HG03103 (cell line): Measurements from ENCODE around the gene TMEM255A.
A peak's percentile ranks its signal among the peaks of the same experiment; 100 is the strongest.

Experiments
- ATAC-seq: cut with Tn5 transposase; IDR thresholded peaks from one replicate; pipeline ENCODE4 v1.9.1; 2021; ENCODE audit warnings: low read depth; ENCODE audit not compliant: unreplicated experiment

TMEM255A gene

GRCh38 chrX:120308959-120309872 is 2.0 kb downstream of the TMEM255A start:
- peak; percentile 92 for ATAC-seq

DNA sequence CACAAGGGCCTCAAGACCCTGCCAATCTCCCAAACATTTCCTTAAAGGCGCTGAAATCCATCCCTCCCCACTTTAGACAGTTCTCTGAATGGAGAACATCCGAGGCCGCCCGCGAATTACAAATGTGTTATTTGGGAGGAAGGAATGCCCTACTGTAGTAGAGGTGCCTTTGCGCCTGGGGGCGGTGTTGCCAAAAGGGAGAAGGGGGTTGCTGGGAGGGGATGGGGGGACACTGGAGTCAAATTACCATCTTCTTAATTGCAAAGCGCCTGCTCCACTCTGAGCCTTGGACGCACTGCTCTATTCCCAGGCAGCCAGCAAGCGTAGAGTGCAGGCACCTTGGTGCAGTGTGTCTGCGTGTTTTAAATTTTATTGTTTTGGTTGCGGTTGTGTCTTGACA is 2.7 kb downstream of the TMEM255A start:
- no peak for ATAC-seq

- no peak for ATAC-seq
Observed at GRCh38 chrX:120306630-120307029, 4.6 kb downstream of the TMEM255A start.

- ATAC-seq, result no peak
Observed at GRCh38 chrX:120305531-120306141, 5.6 kb downstream of the TMEM255A start.

GRCh38 chrX:120304256-120304655 is 7.0 kb downstream of the TMEM255A start:
- no peak for ATAC-seq

GRCh38 chrX:120302434-120302833 is 8.8 kb downstream of the TMEM255A start:
- peak; percentile 97 for ATAC-seq

DNA sequence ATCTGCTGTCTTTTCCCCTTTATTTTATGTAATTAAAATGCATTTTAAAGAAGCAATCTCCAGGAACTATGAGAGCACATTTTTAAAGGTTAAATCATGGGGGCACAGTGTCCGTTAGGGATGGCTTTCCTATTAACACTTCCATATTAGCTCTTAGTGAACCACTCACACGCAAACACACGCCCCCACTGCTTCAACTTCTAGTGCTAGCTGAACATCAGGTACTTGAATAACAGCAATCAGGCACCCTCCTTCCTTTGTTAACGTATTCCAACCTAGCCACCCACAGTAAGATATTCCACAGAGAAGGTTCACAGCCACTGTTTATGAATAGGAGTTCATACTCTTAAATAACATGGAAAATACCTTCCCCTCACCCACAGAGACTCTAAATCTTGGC is 9.3 kb downstream of the TMEM255A start:
- no peak for ATAC-seq

GRCh38 chrX:120301497-120301896 is 9.8 kb downstream of the TMEM255A start:
- ATAC-seq, result no peak

DNA sequence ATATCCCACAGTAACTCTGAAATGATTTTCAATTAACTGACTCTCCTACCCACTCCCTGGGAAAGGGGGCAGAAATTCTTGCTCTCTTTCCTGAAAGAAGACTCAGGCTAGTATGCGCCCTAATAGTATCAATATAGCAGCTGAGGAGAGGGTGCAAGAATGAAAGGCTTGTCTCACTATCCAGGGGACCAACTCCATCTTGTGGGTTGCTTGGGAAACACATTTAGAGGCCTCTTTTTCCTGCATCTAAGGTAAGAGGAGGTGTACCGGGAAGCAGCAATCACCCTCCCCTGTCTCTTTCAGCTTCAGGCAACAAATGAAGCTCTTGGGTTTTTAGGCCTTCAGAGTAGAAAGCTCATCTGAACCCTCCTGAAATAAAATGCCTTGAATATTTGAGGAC is 11.3 kb downstream of the TMEM255A start:
- no peak for ATAC-seq

DNA sequence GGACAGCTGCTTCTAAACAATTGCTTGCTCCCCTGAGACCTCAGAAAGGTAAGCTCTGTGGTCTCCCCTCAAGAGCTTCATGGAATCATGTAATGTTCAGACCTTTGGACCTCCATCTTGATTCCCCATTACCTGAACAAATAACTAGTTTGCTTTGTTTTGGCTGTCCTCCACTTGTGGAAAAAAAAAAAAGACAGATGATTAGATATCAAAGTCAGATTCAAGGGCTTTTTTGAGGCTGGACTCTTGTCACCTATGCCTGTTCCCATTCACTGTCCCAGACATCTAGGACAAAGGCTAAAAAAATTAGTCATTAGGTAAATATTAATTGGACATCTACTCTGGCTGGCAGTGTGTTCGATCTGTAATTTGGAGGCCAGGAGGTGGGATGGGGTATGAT is 13.3 kb downstream of the TMEM255A start:
- no peak for ATAC-seq

DNA sequence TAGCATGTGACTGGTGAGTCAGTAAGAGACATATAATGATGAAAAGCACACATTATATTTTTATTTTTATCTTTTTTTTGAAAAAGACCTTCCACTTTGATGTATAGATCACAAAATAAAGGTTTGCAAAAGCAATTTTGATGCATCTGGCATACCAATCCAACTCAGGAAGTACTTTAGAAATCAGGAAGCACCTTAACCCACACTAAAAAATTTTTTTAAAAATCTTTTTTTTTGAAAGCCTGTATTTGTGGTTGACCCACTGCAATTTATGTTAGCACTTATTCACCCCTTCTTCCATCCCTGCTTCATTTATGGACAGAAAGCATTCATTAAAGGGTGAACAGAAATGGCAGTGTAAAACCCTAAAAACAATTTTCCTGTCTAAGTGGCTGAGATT is 16.6 kb downstream of the TMEM255A start:
- ATAC-seq, result no peak

GRCh38 chrX:120293015-120293414 is 18.2 kb downstream of the TMEM255A start:
- no peak for ATAC-seq

DNA sequence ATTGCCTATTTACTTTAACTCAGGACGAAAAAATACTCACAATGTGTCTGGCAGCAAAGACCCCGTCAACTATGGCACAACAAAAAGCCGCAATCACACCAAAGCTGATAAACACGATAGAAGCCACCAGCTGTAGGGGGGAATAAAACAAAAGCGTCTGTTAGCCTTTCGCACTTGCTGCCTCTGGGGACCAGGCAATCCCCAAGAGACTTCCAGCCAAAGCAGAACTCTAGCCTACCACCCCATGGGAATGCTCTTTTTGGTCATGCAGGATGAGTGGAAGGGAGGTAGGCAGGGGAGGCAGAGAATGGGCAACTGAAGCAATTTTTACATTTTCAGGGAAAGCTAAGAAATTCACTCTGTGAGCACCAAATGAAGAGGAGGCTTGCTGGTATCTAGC is 20.1 kb downstream of the TMEM255A start:
- no peak for ATAC-seq

- ATAC-seq, result no peak
Observed at GRCh38 chrX:120290107-120290506, 21.2 kb downstream of the TMEM255A start.

GRCh38 chrX:120287513-120288112 is 23.6 kb downstream of the TMEM255A start:
- ATAC-seq, result no peak

- no peak for ATAC-seq
Observed at GRCh38 chrX:120286733-120287512, 24.3 kb downstream of the TMEM255A start.

DNA sequence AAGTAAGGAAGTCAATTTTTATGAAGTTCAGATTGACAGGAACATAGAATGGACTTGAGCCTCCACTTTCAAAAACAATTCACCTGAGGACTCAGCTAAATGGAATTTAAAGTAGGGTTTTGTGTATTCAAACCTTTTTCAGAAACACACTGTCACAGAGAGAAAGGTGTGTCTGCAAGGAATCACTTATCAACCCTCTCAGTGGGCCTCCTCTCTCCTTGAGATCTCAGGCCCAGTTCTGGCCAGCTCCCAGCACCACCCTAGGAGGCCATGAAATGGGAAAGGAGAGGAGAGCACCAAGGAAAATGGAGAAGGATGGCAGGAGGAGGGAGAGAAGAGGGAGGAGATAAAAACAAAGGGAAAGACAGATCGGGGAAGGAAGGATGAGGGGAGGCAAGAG is 28.6 kb downstream of the TMEM255A start:
- ATAC-seq, result no peak

DNA sequence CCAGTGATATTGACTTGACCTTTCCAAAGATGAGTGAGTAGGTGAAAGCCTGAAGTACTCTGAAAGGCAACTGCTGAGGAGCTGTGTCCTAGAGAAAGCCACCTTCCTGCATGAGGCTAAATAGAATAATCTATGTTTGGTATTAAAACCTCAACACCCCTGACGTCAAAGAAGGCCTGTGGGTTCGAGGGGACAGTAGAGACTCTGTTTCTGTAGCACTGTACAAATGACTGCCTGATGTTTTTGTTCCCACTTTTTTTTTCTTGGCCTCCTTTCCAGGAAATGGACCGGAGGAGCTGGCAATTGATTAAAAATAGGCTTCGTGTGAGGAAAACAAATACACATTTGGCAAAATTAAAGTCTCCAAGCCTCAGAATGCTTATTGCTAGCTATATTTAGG is 29.5 kb downstream of the TMEM255A start:
- no peak for ATAC-seq

DNA sequence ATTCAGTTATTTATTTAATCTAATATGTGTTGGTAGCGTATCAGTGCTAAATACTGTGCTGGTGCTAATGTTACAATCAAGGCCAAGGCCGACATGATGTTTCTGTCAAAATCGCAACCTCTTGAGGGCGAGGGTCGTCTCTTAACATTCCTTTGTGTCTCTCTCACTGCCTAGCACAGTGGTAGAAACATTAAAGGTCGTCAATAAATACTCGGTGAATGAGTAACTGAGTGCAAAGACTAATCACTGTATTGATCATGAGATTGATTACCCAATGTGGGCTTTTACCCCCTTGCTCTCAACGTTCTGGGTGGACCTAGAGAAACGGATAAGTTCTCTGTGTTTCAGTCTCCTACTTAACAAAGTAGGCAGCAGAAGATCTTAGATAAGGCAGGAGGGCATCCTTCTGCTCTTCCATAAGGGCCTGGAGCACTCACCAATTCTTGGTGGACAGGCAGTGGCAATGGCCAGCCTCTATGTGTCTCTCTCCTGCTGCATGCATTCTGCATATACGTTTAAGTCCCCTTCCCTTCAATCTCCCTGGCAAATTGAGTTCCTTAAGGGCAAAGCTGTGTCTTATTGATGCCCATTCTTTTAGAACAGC is 30.1 kb downstream of the TMEM255A start:
- no peak for ATAC-seq

DNA sequence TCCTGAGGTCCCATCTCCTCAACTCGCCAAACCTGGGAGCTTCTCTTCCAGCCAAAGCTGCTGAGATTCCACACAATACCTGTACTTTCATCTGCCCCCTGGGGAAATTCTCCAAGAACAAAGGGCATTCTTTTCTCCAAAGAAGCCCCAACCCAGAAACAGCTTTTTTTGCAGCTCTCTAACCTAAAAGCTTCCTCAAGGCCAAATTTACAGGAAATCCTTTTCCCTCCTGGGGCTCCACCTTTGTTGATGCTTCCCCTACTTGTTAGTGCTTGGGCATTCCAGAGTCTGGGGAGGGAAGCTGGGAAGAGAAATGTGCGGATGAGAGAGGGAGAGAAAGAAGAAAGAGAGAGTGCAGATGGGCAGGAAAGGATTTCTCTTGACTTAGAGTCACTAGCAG is 36.3 kb downstream of the TMEM255A start:
- no peak for ATAC-seq
